Neuron (in vitro differentiated cells): Measurements from ENCODE around the gene ERP44.

ENCODE experiments used
- H2AFZ ChIP-seq: one replicate; pipeline ENCODE4 v1.6.1; 2013; ENCODE audit warnings: low read depth, mild to moderate bottlenecking, inconsistent platforms, low read length, moderate library complexity
- H3K27me3 ChIP-seq: one replicate; pipeline ENCODE4 v1.6.1; 2013; ENCODE audit warnings: low read length; ENCODE audit not compliant: insufficient read depth
- H3K36me3 ChIP-seq: one replicate; pipeline ENCODE4 v1.6.1; 2013; ENCODE audit warnings: low read length; ENCODE audit not compliant: insufficient read depth
- H3K4me1 ChIP-seq: one replicate; pipeline ENCODE4 v1.6.1; 2013; ENCODE audit warnings: low read length; ENCODE audit not compliant: insufficient read depth
- H3K4me3 ChIP-seq: 2 replicates; pipeline ENCODE4 v1.5.1; 2013; ENCODE audit warnings: mild to moderate bottlenecking, low read length, moderate library complexity
- H3K9me3 ChIP-seq: one replicate; pipeline ENCODE4 v1.6.1; 2013; ENCODE audit warnings: low read length

ERP44 gene

DNA sequence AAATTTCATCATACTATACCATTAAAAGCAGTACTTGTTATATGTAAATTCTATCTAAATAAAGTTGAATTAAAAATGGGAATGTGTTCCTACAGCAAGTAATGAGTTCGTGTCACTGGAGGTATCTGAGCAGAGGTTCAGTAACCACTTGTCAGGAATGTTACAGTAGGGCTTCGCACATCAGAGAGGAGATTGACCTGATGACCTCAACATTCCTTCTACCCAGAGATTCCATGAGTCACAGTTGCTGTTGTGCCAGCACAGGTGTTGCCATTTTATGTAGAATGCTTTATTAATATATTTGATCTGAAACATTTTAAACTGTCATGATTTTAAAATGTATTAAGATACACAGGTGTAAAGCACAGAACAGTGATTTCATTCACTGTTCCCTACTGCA is 132.1 kb downstream of the ERP44 start:
- Histone ChIP-seq H2AFZ (no peak overlapping the region), H3K36me3 (no peaks in the 10 kb centered on the region), H3K4me1 (peaks cover 35% of the 10 kb centered on the region), H3K9me3 (no peaks in the 10 kb centered on the region), H3K27me3 (no peaks in the 10 kb centered on the region), H3K4me3 (no peak overlapping the region)

- Histone ChIP-seq H3K4me3 (no peak overlapping the region), H3K27me3 (no peaks in the 10 kb centered on the region), H2AFZ (no peak overlapping the region), H3K9me3 (no peaks in the 10 kb centered on the region), H3K4me1 (peaks cover 35% of the 10 kb centered on the region), H3K36me3 (no peaks in the 10 kb centered on the region)
Observed at GRCh38 chr9:99966001-99966400, 132.8 kb downstream of the ERP44 start.

DNA sequence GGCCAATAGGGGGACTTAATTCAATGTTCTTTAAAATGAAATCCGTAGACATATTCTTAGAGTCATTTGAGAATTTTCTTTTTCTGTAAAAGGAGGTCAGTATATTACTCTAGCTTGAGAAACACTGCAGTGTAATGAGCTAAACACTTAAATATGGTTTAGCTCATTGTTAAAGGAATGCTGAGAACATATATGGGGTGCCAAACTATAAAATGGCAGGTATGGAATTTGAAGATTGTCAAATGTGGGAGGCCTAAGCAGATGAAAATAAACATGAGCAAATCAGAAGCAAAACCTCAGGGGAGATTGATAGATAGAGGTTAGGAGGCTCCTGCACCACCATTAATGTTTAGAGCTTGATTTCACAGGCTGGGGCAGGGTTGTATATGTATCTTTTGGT is 134.5 kb downstream of the ERP44 start:
- no peaks in the 10 kb centered on the region for H3K9me3 ChIP-seq
- peaks cover 35% of the 10 kb centered on the region for H3K4me1 ChIP-seq
- peaks cover 2% of the 10 kb centered on the region for H3K36me3 ChIP-seq
- H2AFZ ChIP-seq, result no peak overlapping the region
- H3K27me3 ChIP-seq, result no peaks in the 10 kb centered on the region
- H3K4me3 ChIP-seq, result no peak overlapping the region

GRCh38 chr9:99962680-99963261 is 136.0 kb downstream of the ERP44 start:
- H3K4me3 ChIP-seq, result no peak overlapping the region
- peaks cover 2% of the 10 kb centered on the region for H3K36me3 ChIP-seq
- no peaks in the 10 kb centered on the region for H3K27me3 ChIP-seq
- no peaks in the 10 kb centered on the region for H3K9me3 ChIP-seq
- H2AFZ ChIP-seq, result no peak overlapping the region
- peaks cover 29% of the 10 kb centered on the region for H3K4me1 ChIP-seq

DNA sequence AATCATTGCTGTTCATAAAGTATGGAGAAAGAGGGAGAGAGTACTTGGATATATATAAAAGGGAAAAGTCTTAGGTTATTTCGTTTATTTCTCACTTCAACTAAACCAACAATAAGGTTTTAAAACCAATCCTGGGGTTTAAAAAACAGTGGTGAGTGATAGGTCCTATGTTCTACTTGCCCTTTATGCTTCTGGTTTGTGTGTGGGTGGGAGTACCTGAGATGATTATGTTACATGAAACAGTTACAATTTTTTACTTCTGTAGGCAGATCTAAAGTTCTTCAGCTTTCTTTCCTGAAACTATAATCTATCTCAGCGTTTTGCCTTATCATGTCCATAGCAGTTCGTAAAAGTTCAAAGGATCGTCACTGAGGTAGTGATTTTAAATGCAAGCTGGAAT is 143.2 kb downstream of the ERP44 start:
- Histone ChIP-seq H3K36me3 (peaks cover 8% of the 10 kb centered on the region), H3K27me3 (no peaks in the 10 kb centered on the region), H3K9me3 (no peaks in the 10 kb centered on the region), H2AFZ (no peak overlapping the region), H3K4me3 (no peak overlapping the region), H3K4me1 (peaks cover 2% of the 10 kb centered on the region)

GRCh38 chr9:99954819-99955218 is 144.0 kb downstream of the ERP44 start:
- H3K4me3 ChIP-seq, result no peak overlapping the region
- no peaks in the 10 kb centered on the region for H3K27me3 ChIP-seq
- peaks cover 7% of the 10 kb centered on the region for H3K36me3 ChIP-seq
- no peak overlapping the region for H2AFZ ChIP-seq
- peaks cover 2% of the 10 kb centered on the region for H3K4me1 ChIP-seq
- no peaks in the 10 kb centered on the region for H3K9me3 ChIP-seq

GRCh38 chr9:99953861-99954507 is 144.8 kb downstream of the ERP44 start:
- peaks cover 2% of the 10 kb centered on the region for H3K4me1 ChIP-seq
- no peaks in the 10 kb centered on the region for H3K27me3 ChIP-seq
- H3K36me3 ChIP-seq, result peaks cover 6% of the 10 kb centered on the region
- H3K9me3 ChIP-seq, result no peaks in the 10 kb centered on the region
- H2AFZ ChIP-seq, result no peak overlapping the region
- H3K4me3 ChIP-seq, result no peak overlapping the region

GRCh38 chr9:99948896-99949295 is 149.9 kb downstream of the ERP44 start:
- Histone ChIP-seq H3K9me3 (no peaks in the 10 kb centered on the region), H3K4me3 (no peak overlapping the region), H3K36me3 (peaks cover 6% of the 10 kb centered on the region), H2AFZ (no peak overlapping the region), H3K4me1 (no peaks in the 10 kb centered on the region), H3K27me3 (no peaks in the 10 kb centered on the region)

DNA sequence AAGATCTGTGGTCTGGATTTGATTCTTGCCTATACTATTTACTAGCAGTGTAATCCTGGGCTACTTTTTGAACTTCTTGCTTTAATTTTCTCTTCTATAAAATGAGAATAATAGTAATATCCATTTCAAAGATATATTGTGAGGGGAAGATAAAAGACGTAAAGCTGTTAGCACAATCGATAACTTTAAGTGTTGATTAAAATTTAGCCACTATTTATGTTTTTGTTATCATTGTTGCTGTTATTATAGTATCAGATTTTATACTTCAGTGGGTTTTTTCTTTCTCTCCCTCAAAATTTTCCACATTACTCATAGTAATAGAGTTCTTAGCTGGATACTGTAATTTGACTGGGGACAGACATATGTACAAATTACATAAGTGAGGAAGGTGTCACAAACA is 150.3 kb downstream of the ERP44 start:
- no peaks in the 10 kb centered on the region for H3K9me3 ChIP-seq
- no peak overlapping the region for H3K4me3 ChIP-seq
- H3K36me3 ChIP-seq, result peaks cover 6% of the 10 kb centered on the region
- no peaks in the 10 kb centered on the region for H3K27me3 ChIP-seq
- H2AFZ ChIP-seq, result no peak overlapping the region
- no peaks in the 10 kb centered on the region for H3K4me1 ChIP-seq

- H3K27me3 ChIP-seq, result no peaks in the 10 kb centered on the region
- no peak overlapping the region for H3K4me3 ChIP-seq
- no peaks in the 10 kb centered on the region for H3K4me1 ChIP-seq
- H2AFZ ChIP-seq, result no peak overlapping the region
- H3K36me3 ChIP-seq, result peaks cover 6% of the 10 kb centered on the region
- H3K9me3 ChIP-seq, result no peaks in the 10 kb centered on the region
Observed at GRCh38 chr9:99947395-99947794, 151.4 kb downstream of the ERP44 start.

GRCh38 chr9:99936947-99937587 is 161.7 kb downstream of the ERP44 start:
- Histone ChIP-seq H3K9me3 (no peaks in the 10 kb centered on the region), H3K36me3 (no peaks in the 10 kb centered on the region), H3K4me3 (no peak overlapping the region), H3K27me3 (no peaks in the 10 kb centered on the region), H2AFZ (no peak overlapping the region), H3K4me1 (no peaks in the 10 kb centered on the region)

GRCh38 chr9:99931155-99931840 is 167.5 kb downstream of the ERP44 start:
- H3K9me3 ChIP-seq, result peaks cover 5% of the 10 kb centered on the region
- no peaks in the 10 kb centered on the region for H3K27me3 ChIP-seq
- H3K36me3 ChIP-seq, result peaks cover 4% of the 10 kb centered on the region
- H3K4me3 ChIP-seq, result no peak overlapping the region
- H2AFZ ChIP-seq, result no peak overlapping the region
- no peaks in the 10 kb centered on the region for H3K4me1 ChIP-seq

GRCh38 chr9:99929652-99930051 is 169.1 kb downstream of the ERP44 start:
- Histone ChIP-seq H3K36me3 (peaks cover 4% of the 10 kb centered on the region), H3K9me3 (peaks cover 5% of the 10 kb centered on the region), H2AFZ (no peak overlapping the region), H3K4me1 (no peaks in the 10 kb centered on the region), H3K27me3 (no peaks in the 10 kb centered on the region), H3K4me3 (no peak overlapping the region)
